Right lobe of liver (tissue), 6 donors: ENCODE measurements around the gene CLPTM1L. TPM values are rescaled to one million over a fixed set of nuclear protein-coding genes. Genes with fewer than 3 reads are reported as not detected.
A peak's percentile ranks its signal among the peaks of the same experiment; 100 is the strongest.

Experiments
- ATAC-seq, 4 donors: fragments of 200-7000 bp; cut with Tn5 transposase; one replicate each; pipeline ENCODE4 v1.9.1; 2020; ENCODE audit warnings: mild to moderate bottlenecking in 4 of 4, moderate library complexity in 4 of 4
- DNase-seq, 3 donors: peaks; one replicate each; pipeline ENCODE4 v3.0.0-alpha.2; 2020
- H3K27ac ChIP-seq, 3 donors: fragments of 200-600 bp; one replicate each; pipeline ENCODE4 v1.8.0; 2022
- H3K27me3 ChIP-seq, 2 donors: fragments of 200-600 bp; one replicate each; pipeline ENCODE4 v1.8.0; 2022
- H3K36me3 ChIP-seq, 4 donors: fragments of 200-600 bp; sonication (generic) in 1 of 4; one replicate each; pipeline versions ENCODE4 v1.5.1 to v1.8.0; 2017 to 2022; ENCODE audit warnings: control low read depth in 1 of 4
- H3K4me1 ChIP-seq, 4 donors: fragments of 200-600 bp; sonication (generic) in 1 of 4; one replicate each; pipeline versions ENCODE4 v1.5.1 to v1.8.0; 2017 to 2022; ENCODE audit warnings: control low read depth in 1 of 4
- H3K4me3 ChIP-seq, 3 donors: fragments of 200-600 bp; one replicate each; pipeline ENCODE4 v1.8.0; 2022
- H3K9me3 ChIP-seq, 4 donors: fragments of 200-600 bp; sonication (generic) in 1 of 4; one replicate each; pipeline versions ENCODE4 v1.5.1 to v1.8.0; 2017 to 2022; ENCODE audit warnings: control low read depth in 1 of 4
- CTCF ChIP-seq, 4 donors: fragments of 200-600 bp in 3 of 4; fragments of 450-650 bp in 1 of 4; IDR thresholded peaks; one replicate each; pipeline versions ENCODE4 v1.5.1 to v1.8.0; 2016 to 2022; ENCODE audit warnings: antibody characterized with exemption in 4 of 4, mild to moderate bottlenecking in 2 of 4
- POLR2A ChIP-seq: fragments of 450-650 bp; IDR thresholded peaks from one replicate; pipeline ENCODE4 v1.6.1; 2017; ENCODE audit warnings: antibody characterized with exemption, mild to moderate bottlenecking
- WGBS: methylation state at CpG from one replicate; pipeline ENCODE4 v1.1.6; 2018; ENCODE audit warnings: low coverage, low lambda C conversion rate; ENCODE audit not compliant: insufficient coverage; ENCODE audit errors: missing lambda C conversion rate; 5-methylcytosine and 5-hydroxymethylcytosine counted together
- intact Hi-C, 2 donors: fragments of 100-400 bp; cut with DNase I; formaldehyde crosslinking; loops; one replicate each; pipeline versions ENCODE4 v1.11.2 to v1.14.1; 2022
- total RNA-seq, 6 experiments: library from RNA; depleted of rRNA in 2 of 6; stranded (reverse); fragments of >200 nt in 2 of 6; fragmentation: NEBNext Ultra II Directional in 3 of 6; extraction: Animal tissue kit (Norgen Biotek cat#: 25700) in 3 of 6; gene quantifications; one replicate each; pipeline versions ENCODE4 v1.1.0 to v1.2.4, GENCODE V29; 2016 to 2023
- donor health status: DM: no; HTN: yes; CAD: no.
- donor health status: DM: no; HTN: no; CAD: no.
- donor health status: DM: no; HTN: no; CAD: no.
- donor health status: DM: no; HTN: yes; CAD: no.
- donor health status: DM: no; HTN: yes; CAD: no.

The CLPTM1L gene
- total RNA-seq, 6 experiments from 2014 or later, result 63.8 to 155 (median 128) TPM

- Histone ChIP-seq H3K9me3 (no peaks in the 10 kb centered on the region), H3K27me3 (no peaks in the 10 kb centered on the region), H3K36me3 (no peaks in the 10 kb centered on the region), H3K4me1 (no peaks in the 10 kb centered on the region), H3K27ac (no peak overlapping the region), H3K4me3 (no peak overlapping the region)
- intact Hi-C loops, result no loop called here
- no peak for DNase-seq
- TF ChIP-seq POLR2A (no peak), CTCF (IDR thresholded peaks at IDR 0.05) (no peak)
- WGBS, result 71% methylated on average over 2 of the region's 2 CpGs
- ATAC-seq, result no peak
Measured at GRCh38 chr5:1302258-1302657, 42.6 kb downstream of the CLPTM1L start.

- no peak overlapping the region for H3K27ac ChIP-seq
- no peaks in the 10 kb centered on the region for H3K9me3 ChIP-seq
- no peak overlapping the region for H3K4me3 ChIP-seq
- DNase-seq (peak in 1 of 3 donors; percentile 36), ATAC-seq (no peak)
- H3K4me1 ChIP-seq, result no peaks in the 10 kb centered on the region
- WGBS, result 71% methylated on average over 8 of the region's 20 CpGs
- TF ChIP-seq CTCF (IDR thresholded peaks at IDR 0.05) (no peak), POLR2A (no peak)
- no peaks in the 10 kb centered on the region for H3K27me3 ChIP-seq
- intact Hi-C loops, result no loop called here
- no peaks in the 10 kb centered on the region for H3K36me3 ChIP-seq
Measured at GRCh38 chr5:1300581-1301083, 44.3 kb downstream of the CLPTM1L start.

- TF ChIP-seq POLR2A, result no peak
- no peak for TF ChIP-seq CTCF (IDR thresholded peaks at IDR 0.05)
- H3K4me3 ChIP-seq, result no peak overlapping the region
- peak in 1 of 3 donors; percentile 28 for DNase-seq
- no peaks in the 10 kb centered on the region for H3K9me3 ChIP-seq
- 51% methylated on average over 7 of the region's 17 CpGs for WGBS
- no peaks in the 10 kb centered on the region for H3K36me3 ChIP-seq
- no peaks in the 10 kb centered on the region for H3K27me3 ChIP-seq
- no peak overlapping the region for H3K27ac ChIP-seq
- ATAC-seq, result no peak
- intact Hi-C loops, result no loop called here
- no peaks in the 10 kb centered on the region for H3K4me1 ChIP-seq
Measured at GRCh38 chr5:1299961-1300360, 44.9 kb downstream of the CLPTM1L start.

GRCh38 chr5:1299511-1299850, 45.4 kb downstream of the CLPTM1L start:
- H3K9me3 ChIP-seq, result no peaks in the 10 kb centered on the region
- H3K27ac ChIP-seq, result no peak overlapping the region
- H3K27me3 ChIP-seq, result peaks cover 0 to under 1% of the 10 kb centered on the region in 2 donors
- intact Hi-C loops, result no loop called here
- peak in 1 of 3 donors; percentile 31 for DNase-seq
- no peak for ATAC-seq
- no peak for TF ChIP-seq CTCF (IDR thresholded peaks at IDR 0.05)
- TF ChIP-seq POLR2A, result no peak
- H3K4me3 ChIP-seq, result no peak overlapping the region
- 47% methylated on average over 3 of the region's 9 CpGs for WGBS
- H3K4me1 ChIP-seq, result peaks cover 0 to 3% (median 0%) of the 10 kb centered on the region in 4 donors
- H3K36me3 ChIP-seq, result no peaks in the 10 kb centered on the region
